ENCODE data around the gene MYOD1.

MYOD1 gene

GRCh38 chr11:17750013-17750800 lies 30.8 kb downstream of the MYOD1 start:
- no peak for DNase-seq (ENCODE audit: low read depth)

GRCh38 chr11:17750801-17751165 lies 31.4 kb downstream of the MYOD1 start:
- no peak for DNase-seq (ENCODE audit: low read depth)

GRCh38 chr11:17751558-17751957 lies 32.2 kb downstream of the MYOD1 start:
- no peak for DNase-seq (ENCODE audit: low read depth)

GRCh38 chr11:17752144-17752543 lies 32.8 kb downstream of the MYOD1 start:
- DNase-seq (ENCODE audit: low read depth) = no peak

- DNase-seq (ENCODE audit: low read depth) = no peak
These were observed 33.8 kb downstream of the MYOD1 start for GRCh38 chr11:17753153-17753552.

- DNase-seq (ENCODE audit: low read depth) = no peak
These were observed 34.3 kb downstream of the MYOD1 start for GRCh38 chr11:17753641-17754040.

GRCh38 chr11:17755891-17756290 lies 36.5 kb downstream of the MYOD1 start:
- DNase-seq (ENCODE audit: low read depth) = no peak

- no peak for DNase-seq (ENCODE audit: low read depth)
These were observed 41.0 kb downstream of the MYOD1 start for GRCh38 chr11:17760102-17761029.

- no peak for DNase-seq (ENCODE audit: low read depth)
These were observed 43.1 kb downstream of the MYOD1 start for GRCh38 chr11:17762309-17762974.

- DNase-seq (ENCODE audit: low read depth) = no peak
These were observed 43.9 kb downstream of the MYOD1 start for GRCh38 chr11:17763244-17763643.

- no peak for DNase-seq (ENCODE audit: low read depth)
These were observed 44.3 kb downstream of the MYOD1 start for GRCh38 chr11:17763703-17764102.

GRCh38 chr11:17764446-17765218 lies 45.3 kb downstream of the MYOD1 start:
- no peak for DNase-seq (ENCODE audit: low read depth)

- DNase-seq (ENCODE audit: low read depth) = no peak
These were observed 46.1 kb downstream of the MYOD1 start for GRCh38 chr11:17765356-17766072.

GRCh38 chr11:17766073-17766359 lies 46.6 kb downstream of the MYOD1 start:
- no peak for DNase-seq (ENCODE audit: low read depth)

GRCh38 chr11:17766590-17766989 lies 47.2 kb downstream of the MYOD1 start:
- DNase-seq (ENCODE audit: low read depth) = no peak

- DNase-seq (ENCODE audit: low read depth) = no peak
These were observed 48.0 kb downstream of the MYOD1 start for GRCh38 chr11:17767301-17767885.

GRCh38 chr11:17767914-17768313 lies 48.5 kb downstream of the MYOD1 start:
- DNase-seq (ENCODE audit: low read depth) = no peak

GRCh38 chr11:17768547-17768946 lies 49.2 kb downstream of the MYOD1 start:
- DNase-seq (ENCODE audit: low read depth) = no peak

- no peak for DNase-seq (ENCODE audit: low read depth)
These were observed 49.8 kb downstream of the MYOD1 start for GRCh38 chr11:17769218-17769617.

GRCh38 chr11:17770048-17770652 lies 50.8 kb downstream of the MYOD1 start:
- DNase-seq (ENCODE audit: low read depth) = no peak

GRCh38 chr11:17770917-17771316 lies 51.5 kb downstream of the MYOD1 start:
- DNase-seq (ENCODE audit: low read depth) = no peak
